HG02870 (cell line): ENCODE results near the gene AUTS2.
"Not testable (repeated sequence)": the region's sequence is repeated elsewhere in the genome, so short reads cannot be mapped to it uniquely, and the experiment has no call there.

Experiments
- ATAC-seq: cut with Tn5 transposase; IDR thresholded peaks from one replicate; pipeline ENCODE4 v1.9.1; 2021; ENCODE audit warnings: mild to moderate bottlenecking, moderate library complexity; ENCODE audit not compliant: unreplicated experiment

The AUTS2 gene

DNA sequence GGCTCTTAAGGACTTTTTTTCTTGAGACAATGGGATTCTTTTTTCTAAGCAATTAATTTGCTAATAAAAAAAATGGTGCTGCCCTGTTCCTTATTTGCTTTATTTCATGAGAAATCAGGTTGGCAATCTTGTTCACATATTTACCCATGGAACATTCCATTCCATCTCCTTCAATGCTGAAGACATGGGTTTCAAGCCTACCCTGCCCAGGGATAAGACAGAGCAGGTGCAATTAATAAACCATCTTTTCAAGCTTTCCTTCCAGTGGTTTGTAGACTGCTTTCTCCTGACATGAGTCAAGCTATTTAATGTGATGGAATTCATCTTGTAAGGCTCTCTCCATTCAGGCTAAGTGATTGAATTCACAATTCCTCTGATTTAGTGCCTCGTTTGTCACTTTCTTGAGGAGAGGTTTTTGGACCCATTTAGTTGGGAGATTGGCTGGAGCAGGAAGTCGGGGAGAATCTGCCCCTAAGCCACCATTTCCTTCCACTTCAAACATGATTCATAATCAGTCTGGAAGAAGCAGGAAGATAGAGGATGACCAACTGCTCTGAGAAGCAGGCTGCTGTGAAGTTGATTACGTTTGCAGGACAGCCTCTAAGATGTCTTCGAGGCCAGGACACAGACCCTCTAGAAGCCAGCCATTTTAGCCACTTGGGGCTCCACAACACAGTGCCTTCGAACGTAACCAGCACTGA lies 981.3 kb downstream of the AUTS2 start:
- ATAC-seq, result no peak

DNA sequence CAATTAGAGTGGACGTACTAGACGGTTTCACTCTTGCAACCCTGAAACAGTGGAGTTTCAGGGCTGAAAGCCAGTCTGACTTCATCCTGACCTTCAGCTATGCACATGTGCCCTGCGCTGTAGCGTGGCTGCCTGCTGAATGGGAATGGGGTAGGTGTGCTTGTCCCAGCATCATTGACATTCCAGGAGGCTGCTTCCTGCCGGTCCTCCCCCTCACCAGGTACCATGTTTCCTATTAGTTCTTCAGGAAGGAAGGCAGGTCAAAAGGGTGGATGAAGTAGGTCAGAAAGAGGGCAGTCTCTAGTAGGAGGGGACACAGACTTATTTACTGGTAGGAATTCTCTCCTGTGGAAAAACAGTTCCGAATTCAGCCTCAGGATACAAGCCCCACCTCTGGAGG lies 981.9 kb downstream of the AUTS2 start:
- ATAC-seq, result no peak

DNA sequence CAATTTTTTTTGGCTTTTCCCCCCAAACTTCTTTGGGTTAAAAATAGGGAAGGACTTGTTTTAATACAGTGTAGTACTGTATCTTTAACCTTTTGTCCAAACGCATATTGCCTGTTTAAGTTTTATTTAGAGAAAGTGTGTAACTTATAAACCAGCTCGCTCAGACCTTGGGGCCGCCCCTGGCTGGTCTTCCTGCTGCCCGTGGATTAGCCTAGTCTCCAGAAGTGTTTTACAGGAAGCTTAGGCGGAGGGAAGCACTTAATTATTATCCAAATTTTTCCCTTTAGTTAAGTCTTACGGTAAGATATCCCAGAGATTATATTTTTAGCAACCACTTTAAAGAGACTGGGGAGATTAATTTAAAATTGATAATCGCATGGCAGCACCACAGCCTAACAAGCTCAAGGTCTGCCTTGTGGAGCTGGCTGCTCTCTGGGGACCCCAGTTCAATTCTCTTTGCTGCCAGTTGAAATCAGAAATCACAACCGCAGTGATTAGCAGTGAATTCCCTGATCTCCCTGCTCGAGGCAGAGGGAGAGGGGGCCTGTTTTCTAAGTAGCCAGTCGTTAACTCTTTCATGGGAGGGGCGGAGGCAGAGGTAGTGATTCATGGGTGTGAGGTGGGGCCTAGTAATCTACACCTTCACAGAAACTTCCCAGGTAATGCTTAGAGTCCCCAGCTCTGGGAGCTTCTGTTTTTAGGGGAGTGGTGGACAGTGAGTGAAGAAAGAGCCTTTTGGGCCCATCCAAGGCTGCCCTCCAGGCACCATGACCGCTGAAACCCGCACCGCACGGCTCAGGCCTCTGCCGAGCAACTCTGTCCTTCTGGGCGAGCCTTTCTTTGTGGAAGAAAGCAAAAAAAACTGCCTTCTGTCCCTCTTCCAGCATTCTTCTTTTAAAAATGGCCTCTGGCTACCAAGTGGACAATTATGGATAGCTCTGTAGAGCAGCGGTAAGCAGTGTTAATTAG lies 984.9 kb downstream of the AUTS2 start:
- no peak for ATAC-seq

DNA sequence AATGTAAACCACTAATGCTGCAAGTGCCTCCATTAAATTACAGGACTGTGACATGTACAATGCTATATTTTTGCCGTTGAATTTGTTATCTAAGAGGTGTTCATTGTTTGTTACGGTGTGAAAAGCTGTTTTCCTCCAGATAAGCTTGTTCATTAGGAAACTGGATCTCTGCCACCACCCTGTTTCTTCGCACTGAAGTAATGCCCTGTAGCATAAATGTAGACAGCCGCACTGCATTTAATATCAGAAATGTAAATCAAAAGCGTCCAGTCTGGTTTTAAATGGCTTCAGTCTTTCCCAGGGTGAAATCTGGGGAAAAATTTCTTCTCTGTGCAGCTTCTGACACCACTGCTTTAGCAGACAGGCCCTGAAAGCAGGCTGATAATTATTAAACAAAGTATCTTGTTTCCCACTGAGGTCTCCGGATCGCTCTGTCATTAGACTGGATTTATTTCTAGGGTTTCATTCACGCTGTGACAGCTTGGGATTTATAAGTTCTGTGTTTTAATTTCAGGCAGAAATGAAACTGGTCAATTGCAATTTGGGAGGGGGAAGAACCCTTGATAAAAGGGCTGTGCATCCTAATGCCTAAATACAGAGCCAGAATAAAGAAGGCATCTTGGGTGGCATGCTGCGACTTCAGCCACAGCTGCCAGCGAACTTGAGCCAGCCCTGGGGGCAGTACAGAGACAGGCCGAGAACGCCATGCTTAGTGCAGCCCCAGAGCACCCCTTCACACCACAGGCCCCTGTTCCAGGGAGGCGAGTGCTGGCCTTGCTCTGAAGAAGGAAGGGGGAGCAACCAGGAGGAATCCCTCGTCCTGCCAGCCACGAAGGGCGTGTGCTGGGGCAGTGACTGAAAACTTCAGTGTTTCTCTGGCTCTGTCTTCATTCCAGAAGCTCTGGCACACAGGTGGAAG lies 985.9 kb downstream of the AUTS2 start:
- ATAC-seq, result no peak

DNA sequence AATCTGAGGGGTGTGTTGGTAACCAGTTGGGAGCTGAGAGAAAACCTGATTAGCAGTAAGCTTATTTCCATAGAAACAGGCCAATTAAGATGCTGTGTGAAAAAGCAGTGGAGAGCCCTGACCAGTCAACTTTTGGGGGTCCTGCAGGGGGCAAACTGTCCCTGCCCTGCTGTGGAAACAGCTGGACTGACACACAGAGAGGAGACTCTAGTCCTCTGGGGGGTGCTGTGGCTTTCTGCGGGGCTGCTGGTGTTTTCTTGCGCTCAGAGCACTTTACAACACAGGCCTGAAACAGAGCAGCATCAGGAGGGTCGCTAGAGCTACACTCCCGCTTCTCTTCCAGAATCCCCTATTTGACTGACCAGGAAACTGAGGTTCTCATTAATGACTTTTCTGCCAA lies 986.8 kb downstream of the AUTS2 start:
- ATAC-seq, result no peak

DNA sequence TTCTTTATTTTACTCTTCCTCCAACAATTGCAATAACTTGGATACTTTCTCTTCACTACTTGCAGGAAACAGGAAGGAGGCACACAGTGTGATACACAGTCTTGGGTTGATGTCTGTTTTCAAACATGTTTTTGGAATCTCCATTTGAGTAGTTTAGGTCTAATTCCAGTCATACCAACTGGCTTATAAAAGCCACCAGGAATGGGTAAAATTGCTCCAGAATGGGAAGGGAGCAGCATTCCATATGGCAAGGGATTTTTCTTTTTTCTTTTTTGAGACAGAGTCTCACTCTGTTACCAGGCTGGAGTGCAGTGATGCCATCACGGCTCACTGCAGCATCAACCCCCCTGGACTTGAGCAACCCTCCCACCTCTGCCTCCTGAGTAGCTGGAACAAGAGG lies 988.5 kb downstream of the AUTS2 start:
- ATAC-seq, result no peak

DNA sequence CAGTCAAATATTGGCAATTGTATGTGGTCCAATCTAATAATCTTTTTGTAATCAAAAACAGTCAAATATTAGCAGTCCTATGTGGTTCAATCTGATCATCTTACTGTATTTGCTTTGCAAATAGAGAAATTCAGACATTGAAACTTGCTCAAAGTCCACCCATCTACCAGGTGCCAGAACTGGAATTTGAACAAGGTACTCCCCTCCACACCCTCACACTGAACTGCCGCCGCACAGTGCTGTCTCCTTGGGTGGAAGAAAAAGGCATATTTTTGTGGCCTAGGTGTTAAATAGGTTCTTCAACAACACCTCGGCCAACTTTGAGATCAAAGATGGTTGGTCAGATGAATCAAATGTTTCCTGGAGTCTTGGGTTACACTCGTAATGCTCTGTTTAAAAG lies 989.5 kb downstream of the AUTS2 start:
- ATAC-seq, result no peak

DNA sequence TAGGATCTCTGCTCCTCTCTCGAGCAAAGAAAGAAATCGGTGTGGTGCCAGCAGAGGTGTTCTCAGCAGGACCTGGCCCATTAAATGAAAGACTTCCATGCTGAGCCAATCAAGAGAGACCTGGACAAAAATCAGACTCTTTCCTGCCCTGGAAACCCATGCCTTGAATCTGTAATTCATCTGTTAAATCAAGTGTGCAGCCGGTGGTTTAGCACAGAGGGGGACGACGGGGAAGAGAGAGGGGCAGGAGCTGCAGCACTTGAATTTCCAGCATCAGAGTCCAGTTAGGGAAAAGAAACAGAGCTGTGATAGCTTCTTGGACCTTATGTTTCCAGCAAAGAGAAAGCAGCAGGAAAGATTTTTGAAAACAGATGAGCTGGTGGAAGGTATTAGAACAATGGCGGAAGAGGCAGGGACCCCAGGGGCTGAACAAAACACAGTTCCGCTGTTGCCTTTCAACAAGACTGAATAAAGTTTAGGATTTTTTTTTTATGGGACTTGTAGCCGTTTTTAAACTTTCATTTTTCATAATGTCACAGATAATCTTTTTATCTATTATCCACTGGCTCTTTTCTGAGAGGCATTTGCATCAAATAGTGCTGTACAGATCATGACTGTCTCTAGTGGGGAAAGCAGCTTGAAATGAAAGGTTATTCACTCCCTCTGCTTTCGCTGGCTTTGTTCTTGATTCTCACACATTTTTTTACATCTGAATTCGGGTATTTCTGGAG lies 990.1 kb downstream of the AUTS2 start:
- no peak for ATAC-seq

DNA sequence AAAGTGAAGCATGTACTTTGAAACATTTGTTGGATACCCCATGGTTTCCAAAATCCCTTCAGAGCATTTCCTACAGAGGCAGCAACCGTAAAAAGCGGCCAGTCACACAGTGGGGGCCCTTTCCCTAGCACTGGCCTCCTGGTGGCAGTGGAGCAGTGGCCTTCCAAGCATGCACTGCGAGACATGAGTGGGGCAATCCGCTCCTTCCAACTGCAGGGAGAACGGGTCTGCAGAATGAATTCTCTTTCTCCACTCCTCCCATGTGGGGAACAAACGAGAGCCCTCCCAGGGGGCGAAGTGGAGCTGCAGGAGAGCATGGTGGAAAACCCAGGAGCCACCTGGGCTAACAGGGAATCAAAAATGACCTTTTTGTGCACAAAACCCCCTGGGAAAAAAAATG lies 990.7 kb downstream of the AUTS2 start:
- ATAC-seq, result no peak

DNA sequence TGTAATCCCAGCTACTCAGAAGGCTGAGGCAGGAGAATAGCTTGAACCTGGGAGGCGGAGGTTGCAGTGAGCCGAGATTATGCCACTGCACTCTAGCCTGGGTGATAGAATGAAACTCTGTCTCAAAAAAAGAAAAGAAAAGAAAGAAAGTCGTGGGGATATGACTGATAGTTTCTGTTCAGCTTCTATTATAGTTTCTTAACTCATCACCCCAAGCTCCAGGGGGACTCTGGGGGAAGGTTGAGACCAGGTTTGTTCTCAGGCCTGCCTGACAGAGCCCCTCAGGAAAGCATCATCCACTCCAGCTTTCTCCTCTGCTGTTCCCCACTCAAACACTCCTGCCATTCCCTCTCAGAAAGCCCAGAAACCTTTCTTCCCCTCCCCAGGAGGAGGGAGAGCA lies 991.3 kb downstream of the AUTS2 start:
- peak; percentile 51 for ATAC-seq

DNA sequence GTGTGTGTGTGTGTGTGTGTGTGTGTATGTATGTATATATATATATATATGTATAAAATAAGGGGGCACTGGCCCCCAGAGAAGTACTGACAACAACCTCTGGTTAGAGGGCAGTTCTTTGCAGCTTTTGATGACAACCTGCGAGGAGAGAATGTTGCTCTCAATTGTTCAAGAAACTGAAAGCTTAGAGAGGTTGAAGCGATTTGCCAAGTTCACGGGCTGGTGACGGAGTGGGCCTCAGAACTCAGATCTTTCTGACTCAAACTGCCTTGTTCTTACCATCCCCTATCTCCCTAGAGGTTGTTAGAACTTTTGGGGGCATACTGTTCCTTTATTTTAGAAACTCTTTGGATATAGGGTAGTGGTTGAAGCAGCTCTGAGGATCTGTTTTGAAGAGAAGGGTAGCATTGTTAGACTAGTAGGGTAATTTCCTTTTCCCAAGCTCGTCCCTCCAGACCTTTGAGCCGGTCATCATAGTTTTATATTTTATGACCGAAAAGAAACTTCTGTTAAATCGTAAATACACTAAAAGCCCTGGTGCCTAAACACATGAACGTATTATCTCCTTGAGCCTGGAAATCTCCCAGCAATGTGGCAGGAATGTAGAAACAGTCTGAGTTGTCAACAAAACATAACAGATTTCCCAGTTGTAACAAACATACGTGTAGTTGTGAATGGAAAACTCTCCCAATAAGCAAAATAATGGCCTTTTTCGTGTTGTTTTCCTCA lies 992.0 kb downstream of the AUTS2 start:
- peak; percentile 16 for ATAC-seq

DNA sequence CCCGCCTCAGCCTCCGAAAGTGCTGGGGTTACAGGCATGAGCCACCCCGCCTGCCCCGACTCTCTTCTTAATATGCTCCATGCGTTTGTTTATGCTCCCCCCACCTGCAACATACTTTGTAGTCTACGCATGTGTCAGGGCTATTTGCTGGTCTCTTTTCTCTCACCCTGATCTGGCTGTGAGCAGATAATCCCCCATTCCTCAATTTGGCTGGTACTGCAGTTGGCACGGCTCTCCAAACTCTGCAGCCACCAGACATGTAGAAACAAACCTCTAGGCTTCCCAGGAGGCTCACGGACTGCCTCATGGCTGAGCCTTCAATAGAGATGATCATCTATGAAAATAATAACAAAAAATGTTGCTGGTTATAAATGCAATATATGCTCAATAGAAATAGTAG lies 993.4 kb downstream of the AUTS2 start:
- ATAC-seq, result no peak

DNA sequence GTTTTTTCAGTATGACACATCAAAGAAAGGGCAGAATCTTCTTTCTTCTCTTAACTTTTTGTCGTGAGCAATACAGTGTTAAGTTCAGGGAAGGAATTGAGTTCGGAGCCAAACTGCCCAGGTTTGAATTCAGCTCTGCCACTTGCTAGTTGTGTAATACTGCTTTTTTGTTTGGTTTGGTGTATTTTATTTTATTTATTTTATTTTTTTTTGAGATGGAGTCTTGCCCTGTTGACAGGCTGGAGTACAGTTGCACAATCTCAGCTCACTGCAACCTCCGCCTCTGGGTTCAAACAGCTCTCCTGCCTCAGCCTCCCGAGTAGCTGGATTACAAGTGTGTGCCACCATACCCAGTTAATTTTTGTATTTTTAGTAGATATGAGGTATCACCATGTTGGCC lies 993.9 kb downstream of the AUTS2 start:
- no peak for ATAC-seq

DNA sequence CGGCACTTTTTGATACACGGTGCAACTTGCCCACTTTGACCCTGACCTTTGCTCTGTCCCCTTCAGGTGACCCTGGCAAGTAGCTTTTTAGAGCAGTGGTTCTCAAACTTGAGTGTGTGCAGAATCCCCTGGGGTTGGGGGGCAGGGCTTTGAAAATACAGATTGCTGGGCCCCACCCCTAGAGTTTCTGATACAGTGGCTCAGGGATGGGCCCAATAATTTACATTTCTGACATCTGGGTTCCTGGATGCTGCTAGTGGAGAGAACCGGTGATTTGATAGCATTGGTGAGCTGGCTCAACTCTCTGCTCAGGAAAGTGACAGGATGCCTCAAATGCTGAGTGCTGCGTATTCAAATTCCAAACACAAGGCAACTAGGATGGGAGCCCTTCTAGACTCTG lies 995.9 kb downstream of the AUTS2 start:
- no peak for ATAC-seq

DNA sequence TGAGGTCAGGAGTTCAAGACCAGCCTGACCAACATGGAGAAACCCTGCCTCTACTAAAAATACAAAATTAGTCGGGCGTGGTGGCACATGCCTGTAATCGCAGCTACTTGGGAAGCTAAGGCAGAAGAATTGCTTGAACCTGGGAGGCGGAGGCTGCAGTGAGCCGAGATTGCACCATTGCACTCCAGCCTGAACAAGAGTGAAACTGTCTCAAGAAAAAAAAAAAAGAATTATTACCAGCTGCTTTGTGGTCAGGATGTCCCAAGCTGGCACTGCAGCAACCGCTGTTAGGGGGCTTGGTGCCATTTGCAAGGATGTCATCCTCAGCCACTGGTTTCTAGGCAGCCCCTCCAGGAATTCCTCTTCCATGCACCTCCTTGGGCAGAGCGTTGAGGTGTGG lies 996.6 kb downstream of the AUTS2 start:
- ATAC-seq, result not testable (repeated sequence)

DNA sequence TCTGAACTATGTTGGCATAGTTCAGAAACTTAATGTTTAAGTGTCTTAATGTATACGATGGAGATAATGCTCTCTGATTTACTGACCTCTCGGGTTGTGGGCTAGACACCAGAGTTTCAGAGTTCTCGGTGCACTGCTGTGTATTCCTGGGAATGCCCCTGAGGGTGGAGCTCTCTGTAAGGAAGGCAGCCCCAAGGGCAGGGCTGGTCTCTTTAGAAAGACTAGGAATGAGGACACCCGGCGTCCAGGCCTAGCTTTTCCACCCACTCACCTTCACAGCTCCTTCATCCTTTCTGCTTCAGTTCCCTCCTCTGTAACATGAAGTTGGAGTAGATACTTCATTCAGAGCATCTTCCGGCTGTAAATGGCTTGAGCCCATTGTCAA lies 997.1 kb downstream of the AUTS2 start:
- no peak for ATAC-seq

DNA sequence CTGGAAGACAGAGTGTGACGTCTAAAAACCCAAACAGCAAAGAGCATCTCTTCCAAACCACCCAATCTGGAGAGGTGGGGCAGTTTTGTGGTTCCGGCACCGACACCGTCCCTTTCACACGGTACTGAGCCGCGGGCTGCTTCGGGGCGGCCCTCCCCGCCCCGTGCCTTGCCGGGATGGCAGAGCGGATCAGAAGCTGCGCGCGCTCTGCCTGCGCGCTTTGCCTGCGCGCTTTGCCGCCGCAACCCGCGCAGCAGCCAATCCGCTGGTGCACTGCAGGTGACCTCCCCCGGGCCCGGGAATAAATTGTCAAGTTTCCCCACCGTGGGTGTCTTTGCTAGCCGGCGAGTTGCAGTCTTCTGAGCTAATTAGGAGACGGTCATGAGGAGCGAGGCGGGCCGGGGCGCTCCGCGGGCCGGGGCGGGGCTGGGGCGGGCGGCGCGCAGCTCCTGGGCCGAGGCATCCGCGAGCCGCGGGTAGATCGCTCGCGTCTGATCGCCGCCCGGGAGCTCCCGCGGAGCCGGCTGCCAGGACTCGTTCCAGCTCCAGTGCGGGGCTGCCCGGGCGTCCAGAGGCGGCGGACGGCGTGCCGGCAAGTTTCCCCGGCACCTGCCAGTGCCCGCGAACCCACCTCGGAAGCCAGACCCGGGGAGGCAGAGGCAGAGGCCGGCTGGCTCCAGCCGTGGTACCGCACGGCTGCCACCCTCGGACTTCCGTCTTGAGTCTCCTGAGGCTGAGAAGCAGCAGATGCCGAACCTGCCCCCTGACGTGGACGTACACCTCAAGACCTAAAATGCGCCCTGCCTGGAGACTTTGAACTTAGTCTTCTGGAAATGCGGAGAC lies 997.7 kb downstream of the AUTS2 start:
- no peak for ATAC-seq

DNA sequence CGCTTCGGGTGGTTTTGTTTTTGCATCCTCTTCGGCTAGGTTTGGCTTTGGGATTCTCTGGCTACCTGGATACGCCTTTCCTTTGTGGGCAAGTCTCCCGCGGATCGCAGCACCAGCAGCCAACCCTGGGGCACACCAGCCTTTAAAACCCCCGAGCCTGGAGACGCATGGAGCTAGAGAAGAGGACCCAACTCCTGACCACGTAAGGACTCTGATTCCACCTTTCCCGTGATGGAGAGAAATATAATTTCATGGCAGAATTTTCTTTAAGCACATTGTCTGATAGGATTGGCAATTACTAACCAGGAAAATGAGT lies 998.3 kb downstream of the AUTS2 start:
- ATAC-seq, result no peak

DNA sequence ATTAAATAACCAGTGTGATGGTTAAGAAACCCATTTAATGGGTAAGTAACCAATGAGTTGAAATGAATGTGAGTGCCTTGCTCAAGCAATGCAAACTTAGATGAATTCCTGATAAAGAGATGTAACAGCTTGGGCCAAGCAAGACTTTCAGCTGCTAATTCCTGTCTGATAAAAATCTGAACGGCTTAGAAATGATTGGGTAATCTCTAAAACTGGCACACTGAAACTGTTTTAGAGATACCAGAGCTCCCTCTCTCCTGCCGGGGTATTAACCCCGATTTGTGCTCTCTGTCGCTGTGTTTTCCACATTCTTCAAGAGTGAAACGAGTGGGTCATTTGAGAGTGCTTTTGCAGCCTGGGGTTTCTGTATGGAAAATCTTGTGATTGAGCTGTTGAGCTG lies 998.8 kb downstream of the AUTS2 start:
- no peak for ATAC-seq
